ENCODE results near the gene ADAMTS3. TPM values are rescaled to one million over a fixed set of nuclear protein-coding genes. Genes with fewer than 3 reads are reported as not detected.

The ADAMTS3 gene
- total RNA-seq, 1 experiment from 2014 or later, result 4.4 TPM

- H3K9me3 Mint-ChIP-seq, result no peaks in the 10 kb centered on the region
- H3K36me3 Mint-ChIP-seq, result no peaks in the 10 kb centered on the region
- DNase-seq (ENCODE audit: low spot score) (peak; percentile 12), ATAC-seq (no peak)
- no peaks in the 10 kb centered on the region for H3K27me3 Mint-ChIP-seq (ENCODE audit: low read depth)
- no peak overlapping the region for H3K27ac Mint-ChIP-seq
- no peak for TF ChIP-seq TCF7 (CRISPR knock-in tag; IDR thresholded peaks at IDR 0.05; ENCODE audit: low read depth)
- no peak for TF ChIP-seq GRHL2 (CRISPR knock-in tag; IDR thresholded peaks at IDR 0.05; ENCODE audit: insufficient replicate concordance, severe bottlenecking)
- no peak for TF ChIP-seq EMX1 (CRISPR knock-in tag; IDR thresholded peaks at IDR 0.05)
- no peak for TF ChIP-seq FOXJ3 (CRISPR knock-in tag; IDR thresholded peaks at IDR 0.05; ENCODE audit: borderline replicate concordance)
- no peak for TF ChIP-seq ZBTB21 (CRISPR knock-in tag; IDR thresholded peaks at IDR 0.05; ENCODE audit: borderline replicate concordance)
- no peak for TF ChIP-seq MLX (CRISPR knock-in tag; IDR thresholded peaks at IDR 0.05)
- no peak for TF ChIP-seq AR (CRISPR knock-in tag; IDR thresholded peaks at IDR 0.05)
- ChIA-PET CTCF (no interaction called here), POLR2A (no interaction called here)
- peaks cover 3% of the 10 kb centered on the region; the same call in 1 of the 2 replicates for H3K4me1 Mint-ChIP-seq
- no peak overlapping the region for H3K4me3 Mint-ChIP-seq
These were observed 171.7 kb downstream of the ADAMTS3 start for GRCh38 chr4:72397314-72397713.

- TF ChIP-seq NR1H2 (CRISPR knock-in tag; IDR thresholded peaks at IDR 0.05) (no peak), ZNF532 (CRISPR knock-in tag; IDR thresholded peaks at IDR 0.05; ENCODE audit: borderline replicate concordance) (no peak), RORB (CRISPR knock-in tag; IDR thresholded peaks at IDR 0.05) (no peak), ZNF219 (CRISPR knock-in tag; IDR thresholded peaks at IDR 0.05; ENCODE audit: borderline replicate concordance) (no peak), ZSCAN18 (CRISPR knock-in tag; IDR thresholded peaks at IDR 0.05) (no peak), ZMAT4 (CRISPR knock-in tag; IDR thresholded peaks at IDR 0.05) (no peak), NR2C2 (CRISPR knock-in tag; IDR thresholded peaks at IDR 0.05) (no peak), CREM (CRISPR knock-in tag; IDR thresholded peaks at IDR 0.05) (no peak), TEAD1 (CRISPR knock-in tag; IDR thresholded peaks at IDR 0.05) (no peak), ZNF423 (CRISPR knock-in tag; IDR thresholded peaks at IDR 0.05) (no peak), CBFB (CRISPR knock-in tag; IDR thresholded peaks at IDR 0.05; ENCODE audit: low read depth) (no peak), NFATC4 (CRISPR knock-in tag; IDR thresholded peaks at IDR 0.05) (no peak), USF1 (CRISPR knock-in tag; IDR thresholded peaks at IDR 0.05) (no peak), SMAD4 (CRISPR knock-in tag; IDR thresholded peaks at IDR 0.05) (no peak), MYBL2 (CRISPR knock-in tag; IDR thresholded peaks at IDR 0.05) (no peak)
- no peak overlapping the region for H3K4me3 Mint-ChIP-seq
- H3K36me3 Mint-ChIP-seq, result no peaks in the 10 kb centered on the region
- DNase-seq (ENCODE audit: low spot score) (no peak), ATAC-seq (no peak)
- no peak overlapping the region for H3K27ac Mint-ChIP-seq
- POLR2A ChIA-PET, result no interaction called here
- no peaks in the 10 kb centered on the region for H3K27me3 Mint-ChIP-seq (ENCODE audit: low read depth)
- H3K9me3 Mint-ChIP-seq, result no peaks in the 10 kb centered on the region
- peaks cover 3% of the 10 kb centered on the region; the same call in 1 of the 2 replicates for H3K4me1 Mint-ChIP-seq
- CTCF ChIA-PET, result no interaction called here
These were observed 174.9 kb downstream of the ADAMTS3 start for GRCh38 chr4:72394012-72394663.
